Stimulated activated CD8-positive, alpha-beta memory T cell treated with anti-CD3 and anti-CD28 coated beads, Interleukin-12 subunit alpha, Interleukin-12 subunit beta, amount 100 ng/mL, for 1 hour (primary cell): Measurements from ENCODE around the gene COMMD2.

Experiments used
- DNase-seq: peaks from one replicate; pipeline ENCODE4 v3.0.0-alpha.2; 2020; ENCODE audit warnings: low read depth

Gene COMMD2

GRCh38 chr3:149752051-149752787, at the start of gene COMMD2:
TSS of gene COMMD2 (minus strand) at chr3:149752489. CDS start at chr3:149752444, 45 bp downstream.
- peak; percentile 53 for DNase-seq

- no peak for DNase-seq
Measured at GRCh38 chr3:149801639-149802038, 49.4 kb upstream of the COMMD2 start.

- DNase-seq = no peak
Measured at GRCh38 chr3:149801195-149801594, 48.9 kb upstream of the COMMD2 start.

GRCh38 chr3:149800693-149801092, 48.4 kb upstream of the COMMD2 start:
- DNase-seq = no peak

- no peak for DNase-seq
Measured at GRCh38 chr3:149796026-149796425, 43.7 kb upstream of the COMMD2 start.

GRCh38 chr3:149792452-149793270, 40.4 kb upstream of the COMMD2 start, which contains the start of gene ANKUB1:
TSS of gene ANKUB1 (minus strand) at chr3:149792554. CDS start at chr3:149792366, 188 bp downstream.
- DNase-seq = no peak

GRCh38 chr3:149790698-149791097, 38.4 kb upstream of the COMMD2 start:
- DNase-seq = no peak

- no peak for DNase-seq
Measured at GRCh38 chr3:149790268-149790667, 38.0 kb upstream of the COMMD2 start.

- no peak for DNase-seq
Measured at GRCh38 chr3:149784064-149784704, 31.9 kb upstream of the COMMD2 start.

- no peak for DNase-seq
Measured at GRCh38 chr3:149783576-149783975, 31.3 kb upstream of the COMMD2 start.

GRCh38 chr3:149781741-149782140, 29.5 kb upstream of the COMMD2 start:
- DNase-seq = no peak

- no peak for DNase-seq
Measured at GRCh38 chr3:149781211-149781610, 28.9 kb upstream of the COMMD2 start.

GRCh38 chr3:149777414-149778214, 25.3 kb upstream of the COMMD2 start:
- DNase-seq = no peak

- DNase-seq = no peak
Measured at GRCh38 chr3:149776170-149776569, 23.9 kb upstream of the COMMD2 start.

GRCh38 chr3:149772861-149773260, 20.6 kb upstream of the COMMD2 start:
- no peak for DNase-seq

- peak; percentile 9 for DNase-seq
Measured at GRCh38 chr3:149771652-149772271, 19.5 kb upstream of the COMMD2 start.

- DNase-seq = no peak
Measured at GRCh38 chr3:149770246-149770645, 18.0 kb upstream of the COMMD2 start.

- DNase-seq = no peak
Measured at GRCh38 chr3:149768704-149769103, 16.4 kb upstream of the COMMD2 start.

- no peak for DNase-seq
Measured at GRCh38 chr3:149767720-149768119, 15.4 kb upstream of the COMMD2 start.

GRCh38 chr3:149765762-149766334, 13.6 kb upstream of the COMMD2 start:
- no peak for DNase-seq

- DNase-seq = no peak
Measured at GRCh38 chr3:149764302-149764701, 12.0 kb upstream of the COMMD2 start.
